ENCODE data around the gene SNX10.

SNX10 gene

DNA sequence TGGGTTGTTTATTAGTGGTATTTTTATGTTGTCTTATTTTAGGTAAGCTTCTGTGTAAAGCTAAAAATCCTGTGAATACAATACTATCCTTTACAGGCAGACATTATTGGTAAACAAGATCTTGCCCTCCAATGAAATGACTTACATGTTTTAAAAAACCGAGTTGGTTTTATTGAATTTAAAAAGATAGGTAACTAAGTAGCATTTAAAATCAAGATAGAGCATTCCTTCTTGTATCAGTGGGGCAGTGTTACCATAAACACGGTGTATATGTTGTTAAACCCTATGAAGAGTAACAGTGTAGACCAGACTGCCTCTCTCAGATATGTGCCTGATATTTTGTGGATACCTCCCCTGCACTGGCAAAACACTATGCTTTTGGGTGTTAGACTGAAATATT, 81.0 kb downstream of the SNX10 start:
- TF ChIP-seq, protein P1, sequence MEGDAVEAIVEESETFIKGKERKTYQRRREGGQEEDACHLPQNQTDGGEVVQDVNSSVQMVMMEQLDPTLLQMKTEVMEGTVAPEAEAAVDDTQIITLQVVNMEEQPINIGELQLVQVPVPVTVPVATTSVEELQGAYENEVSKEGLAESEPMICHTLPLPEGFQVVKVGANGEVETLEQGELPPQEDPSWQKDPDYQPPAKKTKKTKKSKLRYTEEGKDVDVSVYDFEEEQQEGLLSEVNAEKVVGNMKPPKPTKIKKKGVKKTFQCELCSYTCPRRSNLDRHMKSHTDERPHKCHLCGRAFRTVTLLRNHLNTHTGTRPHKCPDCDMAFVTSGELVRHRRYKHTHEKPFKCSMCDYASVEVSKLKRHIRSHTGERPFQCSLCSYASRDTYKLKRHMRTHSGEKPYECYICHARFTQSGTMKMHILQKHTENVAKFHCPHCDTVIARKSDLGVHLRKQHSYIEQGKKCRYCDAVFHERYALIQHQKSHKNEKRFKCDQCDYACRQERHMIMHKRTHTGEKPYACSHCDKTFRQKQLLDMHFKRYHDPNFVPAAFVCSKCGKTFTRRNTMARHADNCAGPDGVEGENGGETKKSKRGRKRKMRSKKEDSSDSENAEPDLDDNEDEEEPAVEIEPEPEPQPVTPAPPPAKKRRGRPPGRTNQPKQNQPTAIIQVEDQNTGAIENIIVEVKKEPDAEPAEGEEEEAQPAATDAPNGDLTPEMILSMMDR (IDR thresholded peaks at IDR 0.05; ENCODE audit: low read length, missing control alignments) = no peak
- DNase-seq (ENCODE audit: low read depth) = no peak
- no peak overlapping the region for H3K4me3 ChIP-seq (replicated peaks; ENCODE audit: low read depth, low read length)

DNA sequence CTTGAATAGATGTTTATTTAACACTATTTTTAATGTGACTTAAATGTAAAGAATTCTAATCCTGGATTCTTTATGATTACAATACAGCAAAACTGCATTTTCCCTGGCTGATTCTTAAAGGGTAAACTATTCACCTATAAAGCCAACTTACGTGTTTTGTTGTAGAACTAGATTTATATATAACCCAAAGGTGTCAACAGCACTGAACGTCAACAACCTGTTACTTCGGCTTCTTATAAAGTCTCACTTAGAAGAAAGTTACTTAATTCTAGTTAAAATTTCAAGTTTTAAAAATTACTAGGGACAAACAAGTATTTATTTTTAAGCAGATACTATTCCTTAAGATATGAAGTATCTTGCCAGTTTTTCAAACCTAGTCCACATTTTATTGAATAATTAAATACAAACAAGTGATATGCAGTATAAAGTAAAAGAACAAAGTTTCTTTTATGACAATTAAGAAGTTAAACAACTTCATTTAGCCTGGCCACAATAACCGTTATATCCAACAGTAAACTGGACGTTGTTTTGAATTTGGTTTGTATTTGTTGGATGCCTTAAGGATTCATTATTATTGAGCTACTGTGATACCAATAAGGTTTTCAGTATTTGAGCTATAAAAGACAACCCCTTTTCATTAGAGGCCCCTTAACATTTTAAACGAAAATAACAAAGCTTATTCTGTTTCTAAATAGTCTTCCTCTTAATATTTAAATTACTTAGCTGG, 83.1 kb downstream of the SNX10 start:
- DNase-seq (ENCODE audit: low read depth) = no peak
- no peak overlapping the region for H3K4me3 ChIP-seq (replicated peaks; ENCODE audit: low read depth, low read length)
- TF ChIP-seq, protein P1 (IDR thresholded peaks at IDR 0.05; ENCODE audit: low read length, missing control alignments) = no peak

DNA sequence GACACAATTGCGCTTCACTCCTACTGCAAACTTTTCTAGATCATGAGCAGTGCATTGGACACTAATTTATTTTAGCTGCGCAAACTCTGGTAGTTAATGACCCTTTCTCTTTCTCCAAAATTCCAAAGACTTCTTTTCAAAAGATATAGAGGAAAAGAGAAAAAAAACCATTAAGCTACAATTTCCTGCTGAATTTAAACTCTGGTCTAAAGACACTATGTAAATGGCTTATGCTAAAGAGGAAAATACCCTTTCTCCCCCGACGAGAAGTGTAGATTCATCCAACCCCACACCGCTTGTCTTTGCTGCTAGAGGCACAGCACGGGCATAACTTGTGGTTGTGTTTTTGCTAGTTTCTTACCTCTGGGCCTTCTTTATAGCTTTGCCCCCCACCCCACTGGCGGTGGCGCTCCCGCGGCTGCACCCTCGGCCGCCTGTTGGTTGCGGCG, 84.1 kb downstream of the SNX10 start:
- DNase-seq (ENCODE audit: low read depth) = no peak
- no peak overlapping the region for H3K4me3 ChIP-seq (replicated peaks; ENCODE audit: low read depth, low read length)
- TF ChIP-seq, protein P1 (IDR thresholded peaks at IDR 0.05; ENCODE audit: low read length, missing control alignments) = no peak

DNA sequence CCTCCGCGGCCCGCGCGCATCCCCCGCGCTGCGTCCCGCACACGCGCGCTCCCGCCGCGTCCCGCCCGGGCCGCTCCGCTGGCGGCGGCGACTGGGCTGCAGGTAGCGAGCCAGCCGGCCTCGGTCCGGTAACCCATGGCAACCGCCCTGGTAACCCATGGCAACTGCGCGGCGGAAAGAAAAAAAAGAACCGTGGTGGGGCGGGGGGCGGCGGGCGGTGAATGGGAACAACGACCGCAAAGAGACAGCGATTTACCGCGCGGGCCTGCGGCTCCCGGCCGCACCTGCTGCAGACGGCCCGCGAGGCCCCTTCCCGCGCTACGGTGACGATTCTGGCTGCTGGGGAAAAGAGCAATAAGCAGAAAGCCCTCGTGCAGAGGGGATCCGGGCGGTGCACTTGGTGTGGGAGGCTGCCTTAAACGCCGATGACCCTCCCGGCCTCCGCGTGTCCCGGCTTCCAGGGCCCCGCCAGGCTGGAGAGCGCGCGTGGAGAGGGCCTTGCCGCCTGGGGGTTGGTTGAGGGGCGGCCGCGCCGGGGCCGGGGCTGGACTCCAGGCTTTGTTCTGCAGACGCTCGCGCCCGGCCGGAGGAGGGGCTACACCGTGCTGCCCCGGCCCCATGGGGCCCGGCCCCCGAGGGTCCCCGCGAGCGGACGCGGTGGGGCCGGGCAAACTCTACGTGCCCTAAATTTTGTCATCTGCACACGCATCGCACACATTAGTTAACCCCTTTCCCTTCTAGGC, 84.7 kb downstream of the SNX10 start:
- H3K4me3 ChIP-seq (replicated peaks; ENCODE audit: low read depth, low read length) = no peak overlapping the region
- no peak for DNase-seq (ENCODE audit: low read depth)
- TF ChIP-seq, protein P1 (IDR thresholded peaks at IDR 0.05; ENCODE audit: low read length, missing control alignments) = no peak

DNA sequence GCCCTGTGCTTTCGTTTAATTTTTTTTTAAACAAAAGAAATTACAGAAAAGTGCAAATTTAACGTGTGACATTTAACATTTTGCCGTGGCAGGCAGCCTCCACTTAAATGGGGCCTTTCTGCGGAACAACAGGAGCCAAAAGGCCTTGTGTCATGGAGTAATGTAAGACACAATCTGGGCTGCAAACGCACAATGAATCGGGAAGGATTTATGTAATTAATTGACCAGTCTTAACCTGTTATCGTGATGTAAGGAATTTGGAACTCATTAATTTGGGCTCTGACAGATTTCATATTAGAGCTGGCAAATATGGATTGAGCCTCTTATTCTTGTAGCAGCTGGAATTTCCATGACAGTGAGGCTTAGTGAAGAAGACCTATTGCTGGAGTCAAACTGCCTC, 86.4 kb downstream of the SNX10 start:
- no peak overlapping the region for H3K4me3 ChIP-seq (replicated peaks; ENCODE audit: low read depth, low read length)
- TF ChIP-seq, protein P1 (IDR thresholded peaks at IDR 0.05; ENCODE audit: low read length, missing control alignments) = no peak
- no peak for DNase-seq (ENCODE audit: low read depth)

DNA sequence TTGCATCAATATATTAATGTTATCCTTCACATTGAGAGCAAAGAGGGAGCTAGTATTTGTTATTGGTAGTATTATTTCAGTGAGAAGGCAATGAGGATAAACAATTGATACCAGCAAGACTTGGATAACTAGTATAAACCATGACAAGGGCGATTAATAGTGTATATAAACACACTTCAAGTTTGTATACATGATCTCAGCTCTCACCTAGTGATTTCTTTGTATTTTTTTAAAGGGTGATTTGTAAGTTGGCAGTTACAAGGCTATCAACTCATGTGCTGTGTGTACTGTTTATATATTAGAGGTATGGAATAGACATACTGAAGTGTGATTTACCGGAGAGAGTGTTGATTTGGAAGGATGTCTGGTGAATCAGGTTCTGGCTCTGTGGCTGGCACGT, 88.0 kb downstream of the SNX10 start:
- TF ChIP-seq, protein P1 (IDR thresholded peaks at IDR 0.05; ENCODE audit: low read length, missing control alignments) = no peak
- DNase-seq (ENCODE audit: low read depth) = no peak
- H3K4me3 ChIP-seq (replicated peaks; ENCODE audit: low read depth, low read length) = no peak overlapping the region

Measured in fibroblast of pulmonary artery (primary cell).